Activated CD4-positive, alpha-beta T cell treated with anti-CD3 and anti-CD28 coated beads for 36 hours (primary cell): Measurements from ENCODE around the gene OR2T2. TPM values are rescaled to one million over a fixed set of nuclear protein-coding genes. Genes with fewer than 3 reads are reported as not detected.
"Not testable (repeated sequence)": the region's sequence is repeated elsewhere in the genome, so short reads cannot be mapped to it uniquely, and the experiment has no call there.

Experiments used
- ATAC-seq: fragments of 200-7000 bp; cut with Tn5 transposase; one replicate; pipeline ENCODE4 v1.10.0; 2021; ENCODE audit warnings: mild to moderate bottlenecking, moderate library complexity
- CTCF ChIA-PET: fragments of 350-600 bp; sonication (Branson Sonifier 250); formaldehyde crosslinking; loops from one replicate; lab custom pipeline; 2021; ENCODE audit warnings: antibody characterized with exemption; lab: Charles Lee
- POLR2A ChIA-PET: fragments of 350-600 bp; sonication (Branson Sonifier 250); formaldehyde crosslinking; loops from one replicate; lab custom pipeline; 2021; ENCODE audit warnings: antibody characterized with exemption, inconsistent platforms; lab: Charles Lee
- DNase-seq: peaks from one replicate; pipeline ENCODE4 v3.0.0-alpha.2; 2020
- H3K27ac Mint-ChIP-seq: one replicate; pipeline ENCODE4 v1.8.0; 2021; ENCODE audit warnings: mixed read lengths
- H3K27me3 Mint-ChIP-seq: one replicate; pipeline ENCODE4 v1.8.0; 2021; ENCODE audit warnings: mixed read lengths
- H3K36me3 Mint-ChIP-seq: one replicate; pipeline ENCODE4 v1.8.0; 2021; ENCODE audit warnings: low read depth, mixed read lengths
- H3K4me1 Mint-ChIP-seq: one replicate; pipeline ENCODE4 v1.8.0; 2021; ENCODE audit warnings: mixed read lengths
- H3K4me3 Mint-ChIP-seq: one replicate; pipeline ENCODE4 v1.8.0; 2021; ENCODE audit warnings: mild to moderate bottlenecking, moderate library complexity, mixed read lengths
- H3K9me3 Mint-ChIP-seq: one replicate; pipeline ENCODE4 v1.8.0; 2021; ENCODE audit warnings: low read depth, mixed read lengths
- intact Hi-C, 2 experiments: fragments of 100-400 bp; cut with DNase I in 1 of 2; cut with micrococcal nuclease in 1 of 2; formaldehyde crosslinking; loops; one replicate each; pipeline versions ENCODE4 v1.14.2 to v1.15.1; 2022 to 2024; cut with DNase I, micrococcal nuclease
- total RNA-seq, 2 experiments: library from RNA; stranded (reverse); gene quantifications; one replicate each; pipeline ENCODE4 v1.2.3, GENCODE V29; 2021

The OR2T2 gene, protein sequence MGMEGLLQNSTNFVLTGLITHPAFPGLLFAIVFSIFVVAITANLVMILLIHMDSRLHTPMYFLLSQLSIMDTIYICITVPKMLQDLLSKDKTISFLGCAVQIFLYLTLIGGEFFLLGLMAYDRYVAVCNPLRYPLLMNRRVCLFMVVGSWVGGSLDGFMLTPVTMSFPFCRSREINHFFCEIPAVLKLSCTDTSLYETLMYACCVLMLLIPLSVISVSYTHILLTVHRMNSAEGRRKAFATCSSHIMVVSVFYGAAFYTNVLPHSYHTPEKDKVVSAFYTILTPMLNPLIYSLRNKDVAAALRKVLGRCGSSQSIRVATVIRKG
- total RNA-seq, result not detected

DNA sequence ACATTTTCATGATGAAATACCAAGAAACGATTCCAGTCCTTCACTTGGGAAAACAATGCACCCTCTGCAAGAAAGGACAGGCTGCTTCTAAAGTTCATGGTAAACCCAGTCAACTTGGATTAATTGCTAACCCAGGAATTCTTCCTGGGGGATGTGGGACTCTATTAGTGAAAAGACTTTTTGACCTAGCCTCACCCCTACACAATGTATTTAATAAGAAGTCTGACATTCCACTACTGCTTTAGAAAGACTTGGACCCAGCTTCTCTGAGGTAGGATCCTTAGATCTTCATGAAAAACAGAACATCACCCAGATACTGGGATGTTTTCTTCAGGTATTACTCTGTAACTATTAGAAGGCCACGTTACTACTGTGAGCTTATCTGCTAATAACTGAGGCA, at the start of gene OR2T2:
Gene OR2T2, plus strand, starts transcription at position 239 of the 400 bp plus-strand sequence. CDS start 7,161 bp downstream, outside the sequence.
- H3K9me3 Mint-ChIP-seq, CTCF ChIA-PET, H3K4me3 Mint-ChIP-seq, H3K36me3 Mint-ChIP-seq, POLR2A ChIA-PET, ATAC-seq, DNase-seq, H3K4me1 Mint-ChIP-seq, H3K27me3 Mint-ChIP-seq, intact Hi-C loops, H3K27ac Mint-ChIP-seq: not testable (repeated sequence)

DNA sequence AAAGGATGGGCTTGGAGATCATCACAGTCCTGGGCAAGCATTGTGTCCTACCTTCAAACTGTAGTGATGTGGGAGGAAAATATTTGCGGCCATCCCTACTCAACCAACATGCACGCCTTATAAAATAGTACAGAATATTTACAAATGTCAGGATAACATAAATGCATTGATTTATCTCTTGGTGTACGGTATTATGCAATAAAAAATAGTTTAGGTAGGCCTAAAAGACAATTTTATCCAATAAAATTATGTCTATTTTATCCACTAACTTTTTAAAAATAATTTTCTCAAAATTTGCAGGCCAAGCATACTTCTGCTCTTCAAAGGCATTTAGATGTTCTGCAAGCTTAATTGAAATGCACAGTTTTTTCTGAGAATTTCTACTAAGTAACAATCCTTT, 42.7 kb upstream of the OR2T2 start, which contains the start of gene OR2T1:
Gene OR2T1, plus strand, starts transcription at position 301 of the 400 bp plus-strand sequence. CDS start 3,100 bp downstream, outside the sequence.
- intact Hi-C loops, result loop anchor here in 1 of 2 experiments (5.0 kb wide), 2 partner anchors 215 to 405 kb away; no protein-coding TSS in a partner anchor
- Mint-ChIP-seq H3K4me3 (no peak within 1 kb of the TSS), H3K27me3 (no peaks in the 10 kb centered on the region), H3K9me3 (no peaks in the 10 kb centered on the region), H3K27ac (no peak within 1 kb of the TSS), H3K36me3 (no peaks in the 10 kb centered on the region), H3K4me1 (no peaks in the 10 kb centered on the region)
- ChIA-PET CTCF (interaction anchor here (1.6 kb wide), 1 partner anchor 8 kb away, joined by 3 read pairs; no protein-coding TSS in a partner anchor), POLR2A (no interaction called here)
- DNase-seq (no peak), ATAC-seq (no peak)

DNA sequence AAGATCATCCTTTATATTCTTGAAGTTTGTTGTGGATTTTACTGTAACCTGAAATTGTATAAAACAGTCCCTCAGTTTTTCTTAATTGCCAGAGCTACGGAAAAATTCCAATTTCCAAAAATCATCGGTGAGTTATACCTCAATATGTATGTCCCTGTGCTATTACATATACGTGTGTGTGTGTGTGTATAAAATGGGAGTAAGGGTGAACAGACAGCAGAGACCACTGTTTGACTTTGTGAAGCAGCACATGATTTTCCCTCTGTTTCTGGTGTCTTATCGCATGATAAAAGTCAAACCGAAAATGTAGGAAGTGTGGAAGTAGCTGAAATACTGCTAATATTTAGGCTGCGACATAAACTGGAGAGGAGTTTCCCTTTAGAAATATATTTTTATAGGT, 41.4 kb upstream of the OR2T2 start:
- POLR2A ChIA-PET, result no interaction called here
- Mint-ChIP-seq H3K4me3 (no peak overlapping the region), H3K4me1 (no peaks in the 10 kb centered on the region), H3K9me3 (no peaks in the 10 kb centered on the region), H3K27ac (no peak overlapping the region), H3K36me3 (no peaks in the 10 kb centered on the region), H3K27me3 (no peaks in the 10 kb centered on the region)
- CTCF ChIA-PET, result interaction anchor here (0.8 to 1.6 kb wide), 7 partner anchors 10 to 403 kb away, joined by 3 to 4 read pairs (median 4); no protein-coding TSS in a partner anchor
- DNase-seq (no peak), ATAC-seq (no peak)
- intact Hi-C loops, result loop anchor here (2.0 to 5.0 kb wide), 3 partner anchors 213 to 403 kb away; no protein-coding TSS in a partner anchor

DNA sequence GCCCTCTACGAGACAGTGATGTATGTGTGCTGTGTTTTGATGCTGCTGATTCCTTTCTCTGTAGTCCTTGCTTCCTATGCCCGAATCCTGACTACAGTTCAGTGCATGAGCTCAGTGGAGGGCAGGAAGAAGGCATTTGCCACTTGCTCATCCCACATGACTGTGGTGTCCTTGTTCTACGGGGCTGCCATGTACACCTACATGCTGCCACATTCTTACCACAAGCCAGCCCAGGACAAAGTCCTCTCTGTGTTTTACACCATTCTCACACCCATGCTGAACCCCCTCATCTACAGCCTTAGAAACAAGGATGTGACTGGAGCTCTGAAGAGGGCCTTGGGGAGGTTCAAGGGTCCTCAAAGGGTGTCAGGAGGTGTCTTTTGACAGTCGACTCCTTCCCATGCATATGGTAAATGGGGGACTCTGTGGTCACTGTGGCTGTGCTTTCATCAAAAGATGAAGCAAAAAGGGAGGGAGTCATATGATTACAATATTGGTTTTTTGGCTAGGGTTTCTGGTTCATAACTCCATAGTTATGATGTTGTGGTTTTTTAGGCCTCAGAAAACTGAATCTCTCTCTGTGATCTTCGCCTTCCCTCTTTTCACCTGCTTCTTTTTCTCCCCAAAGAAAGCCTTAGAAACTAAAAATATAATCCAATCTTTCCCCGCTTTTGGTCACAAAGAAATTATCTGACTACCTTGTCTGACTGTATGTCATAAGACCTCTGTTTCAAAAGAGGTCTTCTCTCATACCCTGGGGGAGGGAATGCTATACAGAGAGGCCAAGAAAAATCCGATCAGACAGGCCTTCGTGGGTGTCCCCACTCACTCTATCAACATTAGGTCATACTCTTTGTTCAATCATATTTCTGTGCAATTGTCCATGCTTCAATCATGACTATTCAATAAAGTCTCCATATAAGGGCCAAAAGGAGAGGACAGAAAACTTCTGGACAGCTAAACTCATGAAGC, 38.4 kb upstream of the OR2T2 start:
- H3K36me3 Mint-ChIP-seq, result no peaks in the 10 kb centered on the region
- no peak for DNase-seq
- intact Hi-C loops, result no loop called here
- ATAC-seq, result no peak
- no peak overlapping the region for H3K4me3 Mint-ChIP-seq
- no peak overlapping the region for H3K27ac Mint-ChIP-seq
- ChIA-PET POLR2A (no interaction called here), CTCF (no interaction called here)
- H3K27me3 Mint-ChIP-seq, result no peaks in the 10 kb centered on the region
- H3K4me1 Mint-ChIP-seq, result no peaks in the 10 kb centered on the region
- H3K9me3 Mint-ChIP-seq, result peaks cover 10% of the 10 kb centered on the region

DNA sequence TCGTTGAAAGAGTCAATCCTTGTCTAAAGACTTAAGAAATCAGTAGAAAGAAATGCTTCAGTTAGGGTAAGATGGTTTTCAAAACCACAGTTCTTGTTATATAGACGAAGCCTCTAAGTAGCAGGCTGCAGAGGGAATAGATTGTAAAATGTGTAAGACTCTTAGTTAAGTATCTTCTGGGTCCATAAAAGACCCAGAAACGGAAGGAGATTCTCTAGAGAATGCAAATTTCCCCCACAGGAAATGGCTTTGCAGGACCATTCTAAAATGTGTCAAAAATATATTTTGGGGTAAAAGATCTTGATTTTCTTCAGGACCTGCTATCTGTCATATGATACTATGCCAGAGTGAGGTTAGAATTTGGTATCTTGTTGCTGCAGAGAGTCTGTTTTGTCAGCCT, 29.2 kb upstream of the OR2T2 start:
- no peaks in the 10 kb centered on the region for H3K27me3 Mint-ChIP-seq
- DNase-seq, result no peak
- ChIA-PET CTCF (no interaction called here), POLR2A (no interaction called here)
- peaks cover 6% of the 10 kb centered on the region for H3K36me3 Mint-ChIP-seq
- ATAC-seq, result no peak
- H3K27ac Mint-ChIP-seq, result no peak overlapping the region
- no peak overlapping the region for H3K4me3 Mint-ChIP-seq
- H3K9me3 Mint-ChIP-seq, result peaks cover 6% of the 10 kb centered on the region
- intact Hi-C loops, result no loop called here
- H3K4me1 Mint-ChIP-seq, result peaks cover 22% of the 10 kb centered on the region

DNA sequence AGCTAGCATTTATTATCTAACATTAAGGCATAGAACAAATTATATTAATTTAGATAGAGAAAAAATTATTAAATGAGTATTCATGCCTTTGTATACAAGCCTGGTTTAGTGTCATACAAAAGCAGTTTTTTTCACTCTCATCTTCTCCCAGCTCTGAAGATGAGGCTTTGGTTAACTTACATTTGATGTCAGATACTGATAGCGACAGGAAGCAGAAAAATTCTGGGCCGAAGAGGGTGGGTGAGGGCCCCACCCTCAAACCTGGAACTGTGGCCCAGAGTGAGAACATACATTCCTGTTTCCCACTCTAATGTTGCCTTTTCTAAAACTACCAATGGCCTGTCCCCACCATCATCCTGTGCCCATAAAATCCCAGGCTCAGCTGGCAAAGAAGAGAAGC, 27.6 kb upstream of the OR2T2 start:
- no peaks in the 10 kb centered on the region for H3K27me3 Mint-ChIP-seq
- no peak for DNase-seq
- no peak for ATAC-seq
- peaks cover 11% of the 10 kb centered on the region for H3K9me3 Mint-ChIP-seq
- H3K4me1 Mint-ChIP-seq, result peaks cover 22% of the 10 kb centered on the region
- CTCF ChIA-PET, result no interaction called here
- no peak overlapping the region for H3K27ac Mint-ChIP-seq
- POLR2A ChIA-PET, result no interaction called here
- peaks cover 7% of the 10 kb centered on the region for H3K36me3 Mint-ChIP-seq
- no peak overlapping the region for H3K4me3 Mint-ChIP-seq
- intact Hi-C loops, result no loop called here

DNA sequence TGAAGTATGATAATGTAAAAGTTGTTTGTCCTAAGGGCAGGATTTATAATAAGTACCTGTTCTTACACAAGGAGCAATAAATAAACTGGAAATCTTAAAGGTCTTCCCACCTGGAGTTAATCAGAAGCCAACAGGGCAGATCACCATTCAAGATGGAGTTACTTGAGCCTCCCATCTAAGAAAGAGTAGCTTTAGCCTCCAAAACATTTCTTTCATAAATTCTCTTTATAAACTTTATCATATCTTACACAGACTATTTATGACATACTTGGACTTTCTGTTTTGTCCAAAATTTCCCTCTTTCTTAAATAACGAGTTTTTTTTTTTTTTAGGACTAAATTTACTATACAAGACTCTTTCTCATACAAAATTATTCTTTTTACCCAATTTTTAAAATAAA, 24.1 kb upstream of the OR2T2 start:
- Mint-ChIP-seq H3K27ac (no peak overlapping the region), H3K4me1 (peaks cover 18% of the 10 kb centered on the region)

DNA sequence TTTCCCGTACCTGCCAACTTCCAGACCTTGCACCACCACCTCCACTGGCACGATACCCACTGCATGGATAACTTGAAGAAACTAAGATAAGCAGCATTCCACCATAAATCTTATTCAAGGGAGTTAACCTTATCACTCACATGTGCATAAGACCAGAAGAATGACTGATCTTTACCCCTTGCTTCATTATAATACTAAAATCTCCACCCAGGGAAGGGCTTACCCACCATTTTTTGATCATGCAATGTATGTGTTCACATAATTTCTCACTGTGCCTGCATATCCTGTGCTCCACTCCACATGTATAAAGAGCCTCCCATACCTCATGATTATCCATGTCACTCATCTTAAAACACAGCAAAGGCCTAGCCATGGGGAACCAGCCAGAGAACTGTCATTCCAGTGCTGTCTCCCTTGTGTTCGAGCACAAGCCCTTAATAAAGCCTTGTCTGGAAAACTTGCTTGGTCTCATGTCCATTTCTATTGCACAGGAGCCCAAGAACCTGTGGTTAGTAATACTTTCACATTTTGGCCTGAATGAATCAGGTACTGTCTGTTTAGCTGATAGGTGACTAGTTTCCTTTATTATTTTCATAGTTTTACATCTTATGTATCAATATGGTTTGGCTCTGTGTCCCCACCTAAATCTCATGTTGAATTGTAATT, 17.8 kb upstream of the OR2T2 start:
- CTCF ChIA-PET, H3K36me3 Mint-ChIP-seq, DNase-seq, POLR2A ChIA-PET, H3K27ac Mint-ChIP-seq, ATAC-seq, H3K27me3 Mint-ChIP-seq, H3K4me3 Mint-ChIP-seq, H3K4me1 Mint-ChIP-seq, intact Hi-C loops, H3K9me3 Mint-ChIP-seq: not testable (repeated sequence)

More for the DNA sequence above, 24.1 kb upstream of the OR2T2 start:
- CTCF ChIA-PET, result no interaction called here
- Mint-ChIP-seq H3K4me3 (no peak overlapping the region), H3K27me3 (no peaks in the 10 kb centered on the region), H3K9me3 (peaks cover 11% of the 10 kb centered on the region), H3K36me3 (peaks cover 7% of the 10 kb centered on the region)
- DNase-seq (no peak), ATAC-seq (no peak)
- POLR2A ChIA-PET, result no interaction called here
- intact Hi-C loops, result no loop called here

DNA sequence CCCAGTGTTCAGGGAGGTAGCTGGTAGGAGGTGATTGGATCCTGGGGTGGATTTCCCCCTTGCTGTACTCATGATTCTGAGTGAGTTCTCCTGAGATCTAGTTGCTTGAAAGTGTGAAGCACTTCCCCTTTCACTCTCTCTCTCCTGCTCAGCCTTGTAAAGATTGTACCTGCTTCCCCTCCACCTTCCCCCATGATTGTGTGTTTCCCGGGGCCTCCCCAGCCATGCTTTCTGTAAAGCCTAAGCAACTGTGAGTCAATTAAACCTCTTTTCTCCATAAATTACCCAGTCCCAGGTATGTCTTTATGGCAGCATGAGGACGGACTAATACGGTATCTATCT, 17.3 kb upstream of the OR2T2 start:
- H3K36me3 Mint-ChIP-seq, H3K9me3 Mint-ChIP-seq, ATAC-seq, DNase-seq, intact Hi-C loops, H3K27me3 Mint-ChIP-seq, POLR2A ChIA-PET, H3K27ac Mint-ChIP-seq, CTCF ChIA-PET, H3K4me3 Mint-ChIP-seq, H3K4me1 Mint-ChIP-seq: not testable (repeated sequence)

DNA sequence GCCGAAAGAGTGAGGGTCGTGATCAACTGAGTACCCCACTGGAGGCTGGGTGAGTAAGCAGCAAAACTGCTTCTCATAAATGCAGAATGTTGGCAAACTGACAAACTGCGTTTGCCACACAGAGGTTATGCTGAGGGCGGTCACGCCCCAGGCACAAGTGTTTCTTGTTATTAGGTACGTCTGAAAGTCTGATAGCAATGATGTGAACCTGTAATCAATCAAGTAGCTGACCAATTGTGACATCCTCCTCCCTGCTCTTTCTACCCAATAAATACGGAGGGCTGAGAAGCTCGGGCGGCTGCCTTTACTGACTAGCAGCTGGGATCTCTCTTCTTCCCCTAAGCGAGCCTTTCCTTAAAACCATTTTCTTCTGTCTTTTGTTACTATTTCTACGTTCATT, 13.8 kb upstream of the OR2T2 start:
- H3K4me3 Mint-ChIP-seq, DNase-seq, POLR2A ChIA-PET, H3K27ac Mint-ChIP-seq, ATAC-seq, H3K9me3 Mint-ChIP-seq, H3K27me3 Mint-ChIP-seq, CTCF ChIA-PET, H3K4me1 Mint-ChIP-seq, H3K36me3 Mint-ChIP-seq: not testable (repeated sequence)
- intact Hi-C loops, result loop anchor here in 1 of 2 experiments (5.0 kb wide), 1 partner anchor 226 kb away; the partner anchor contains the start of gene OR2T27

DNA sequence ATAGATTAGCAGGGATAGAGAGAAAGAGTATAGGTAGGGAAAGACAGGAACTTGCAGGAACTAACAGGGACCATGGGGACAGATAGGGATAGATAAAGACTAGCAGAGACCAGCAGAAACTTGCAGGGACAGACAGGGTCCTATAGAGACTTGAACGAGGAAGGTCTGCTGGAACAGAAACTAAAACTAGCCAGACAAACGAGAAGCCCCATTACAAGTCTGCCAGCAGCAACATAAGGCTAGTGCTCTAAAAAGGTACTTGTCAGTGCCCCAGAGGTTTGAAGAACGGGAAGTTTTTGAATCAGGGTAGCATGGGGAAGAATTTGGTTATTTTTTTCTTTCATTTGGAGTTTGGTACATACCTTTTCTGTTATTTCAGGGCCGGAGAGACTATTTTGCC, 13.2 kb upstream of the OR2T2 start:
- POLR2A ChIA-PET, CTCF ChIA-PET, H3K36me3 Mint-ChIP-seq, H3K27ac Mint-ChIP-seq, H3K9me3 Mint-ChIP-seq, H3K4me3 Mint-ChIP-seq, H3K27me3 Mint-ChIP-seq, H3K4me1 Mint-ChIP-seq, ATAC-seq, DNase-seq: not testable (repeated sequence)
- intact Hi-C loops, result loop anchor here in 1 of 2 experiments (5.0 kb wide), 1 partner anchor 225 kb away; the partner anchor contains the start of gene OR2T27
